HepG2 (cell line): ENCODE results near the gene YIPF4. TPM values are rescaled to one million over a fixed set of nuclear protein-coding genes. Genes with fewer than 3 reads are reported as not detected.

ENCODE experiments used
- ATAC-seq: fragments of 200-7000 bp; cut with Tn5 transposase; 3 replicates; pipeline ENCODE4 v1.9.1; 2020; ENCODE audit warnings: mild to moderate bottlenecking, moderate library complexity
- BruUV-seq: library from RNA; stranded (reverse); fragments of 400-500 nt; replicated peaks from 2 replicates; lab custom pipeline; 2021; lab: Mats Ljungman, UMichigan
- CTCF ChIA-PET: fragments of 300-600 bp; formaldehyde crosslinking; extraction: SDS; loops from one replicate; lab custom pipeline; 2021; ENCODE audit warnings: low total read pairs, inconsistent platforms, low intra/inter-chr PET ratio; lab: Yijun Ruan, JAX
- POLR2A ChIA-PET: fragments of 350-600 bp; sonication (Branson Sonifier 250); formaldehyde crosslinking; loops from one replicate; lab custom pipeline; 2020; ENCODE audit warnings: antibody characterized with exemption, inconsistent platforms; lab: Yijun Ruan, JAX
- DNase-seq: peaks from one replicate; pipeline ENCODE4 v3.0.0-alpha.2; 2015; ENCODE audit warnings: low spot score
- FAIRE-seq: peaks from 3 replicates; lab custom pipeline; 2011; peaks lifted over from hg19 to GRCh38; lab: Jason Lieb, UNC
- H2AFZ ChIP-seq: one replicate; pipeline ENCODE4 v1.6.1; 2011; ENCODE audit warnings: low read length, inconsistent platforms
- H3K27ac ChIP-seq: fragments of 300-600 bp; 3 replicates; pipeline ENCODE4 v1.8.0; 2011; ENCODE audit warnings: mixed run types, mild to moderate bottlenecking, mixed read lengths, low read length, inconsistent platforms; ENCODE audit not compliant: insufficient read depth; ENCODE audit errors: extremely low read length
- H3K27me3 ChIP-seq, 2 experiments: fragments of 200-600 bp in 1 of 2; 2 replicates in 1 of 2; 3 replicates in 1 of 2; pipeline versions ENCODE4 v1.6.0 to v1.8.0; 2011; ENCODE audit warnings: low read length in 2 of 2, mild to moderate bottlenecking in 2 of 2, moderate library complexity in 2 of 2, inconsistent platforms in 1 of 2; ENCODE audit not compliant: insufficient read depth in 2 of 2, control insufficient read depth in 1 of 2
- H3K36me3 ChIP-seq, 2 experiments: fragments of 200-600 bp in 1 of 2; replicated peaks in 1 of 2; 2 replicates in 1 of 2; 3 replicates in 1 of 2; pipeline versions ENCODE4 v1.5.1 to v1.8.0; 2011; ENCODE audit warnings: low read length in 2 of 2, inconsistent platforms in 1 of 2; ENCODE audit not compliant: insufficient read depth in 2 of 2, control insufficient read depth in 1 of 2
- H3K4me1 ChIP-seq: 2 replicates; pipeline ENCODE4 v1.5.1; 2012; ENCODE audit warnings: low read length, inconsistent platforms; ENCODE audit not compliant: insufficient read depth
- H3K4me2 ChIP-seq: 2 replicates; pipeline ENCODE4 v1.6.0; 2011; ENCODE audit warnings: low read depth, low read length, inconsistent platforms
- H3K4me3 ChIP-seq, 3 experiments: fragments of 200-600 bp in 1 of 3; sonication (generic), shearing (Covaris generic) in 1 of 3; replicated peaks in 1 of 3; 2 replicates each; pipeline ENCODE4 v1.5.1; 2011 to 2016; ENCODE audit warnings: low read length in 3 of 3, inconsistent platforms in 2 of 3, low read depth in 2 of 3, mild to moderate bottlenecking in 2 of 3, control low read depth in 1 of 3, mixed read lengths in 1 of 3; ENCODE audit not compliant: insufficient read depth in 1 of 3
- H3K79me2 ChIP-seq: one replicate; pipeline ENCODE4 v1.6.1; 2011; ENCODE audit warnings: low read length, inconsistent platforms; ENCODE audit not compliant: insufficient read depth
- H3K9ac ChIP-seq: 2 replicates; pipeline ENCODE4 v1.6.0; 2011; ENCODE audit warnings: mild to moderate bottlenecking, low read depth, low read length, inconsistent platforms; ENCODE audit not compliant: insufficient read depth
- H3K9me3 ChIP-seq: 2 replicates; pipeline ENCODE4 v1.5.1; 2012; ENCODE audit warnings: mild to moderate bottlenecking, low read length
- H4K20me1 ChIP-seq: 2 replicates; pipeline ENCODE4 v1.6.0; 2011; ENCODE audit warnings: inconsistent platforms, mild to moderate bottlenecking, low read length, moderate library complexity; ENCODE audit not compliant: insufficient read depth
- FOXK1 ChIP-seq: sonication (generic); formaldehyde crosslinking; IDR thresholded peaks from 2 replicates; pipeline ENCODE4 v1.4.0; 2020; ENCODE audit warnings: low read depth, missing genetic modification reagents, borderline replicate concordance
- MTA3 ChIP-seq: sonication (generic); formaldehyde crosslinking; IDR thresholded peaks from 2 replicates; pipeline ENCODE4 v1.4.0; 2020; ENCODE audit warnings: missing genetic modification reagents
- MXI1 ChIP-seq: IDR thresholded peaks from 3 replicates; pipeline ENCODE4 v1.6.1; 2012; ENCODE audit warnings: low read depth, low read length, inconsistent platforms, borderline replicate concordance
- POLR2AphosphoS5 ChIP-seq: IDR thresholded peaks from 2 replicates; pipeline ENCODE4 v1.6.1; 2012; ENCODE audit warnings: low read depth, low read length
- TARDBP ChIP-seq: sonication (generic); formaldehyde crosslinking; IDR thresholded peaks from 2 replicates; pipeline ENCODE4 v1.8.0; 2022; ENCODE audit warnings: mild to moderate bottlenecking, missing genetic modification reagents
- TEAD3 ChIP-seq: optimal IDR thresholded peaks from 2 replicates; pipeline ENCODE3; 2016; ENCODE audit warnings: borderline replicate concordance
- ZBTB1 ChIP-seq: sonication (generic); formaldehyde crosslinking; IDR thresholded peaks from 2 replicates; pipeline ENCODE4 v1.4.0; 2020; ENCODE audit warnings: missing genetic modification reagents, borderline replicate concordance
- ZNF484 ChIP-seq: sonication (generic); formaldehyde crosslinking; IDR thresholded peaks from 2 replicates; pipeline ENCODE4 v1.5.1; 2020; ENCODE audit warnings: mild to moderate bottlenecking, low read depth, missing genetic modification reagents, borderline replicate concordance
- ZNF768 ChIP-seq: sonication (generic); formaldehyde crosslinking; IDR thresholded peaks from 2 replicates; pipeline ENCODE4 v1.4.0; 2020; ENCODE audit warnings: missing genetic modification reagents
- ZSCAN20 ChIP-seq: sonication (generic); formaldehyde crosslinking; IDR thresholded peaks from 2 replicates; pipeline ENCODE4 v1.4.0; 2020; ENCODE audit warnings: missing genetic modification reagents, mild to moderate bottlenecking, borderline replicate concordance
- WGBS: methylation state at CpG from one replicate; pipeline ENCODE4 v1.1.6; 2017; ENCODE audit warnings: low lambda C conversion rate; 5-methylcytosine and 5-hydroxymethylcytosine counted together
- in situ Hi-C: cut with HindIII; loops from 2 replicates; pipeline ENCODE4 v1.10.0; 2017; ENCODE audit warnings: low pct_unique_long_range_greater_than_20kb; ENCODE audit not compliant: extremely low pct_ligation_motif_present
- intact Hi-C: fragments of 100-400 bp; cut with micrococcal nuclease; formaldehyde crosslinking; loops from one replicate; pipeline ENCODE4 v1.10.0; 2022; ENCODE audit not compliant: unreplicated experiment
- polyA plus RNA-seq, 8 experiments: library from polyadenylated mRNA; depleted of rRNA in 3 of 8; stranded (reverse) in 7 of 8; unstranded in 1 of 8; fragments of >200 nt; fragmentation: Illumina TruSeq in 4 of 8; extraction: Trizol in 4 of 8; gene quantifications; 2 replicates each; pipeline versions ENCODE4 v1.2.1 to v1.2.3, GENCODE V29; 2011 to 2016; ENCODE audit warnings: low read depth in 4 of 8, missing spikeins in 1 of 8, mixed read lengths in 1 of 8; ENCODE audit not compliant: insufficient read depth in 1 of 8
- total RNA-seq, 5 experiments: library from RNA; depleted of rRNA; stranded (reverse); fragments of >200 nt; fragmentation: Illumina TruSeq; extraction: Trizol; gene quantifications; 2 replicates each; pipeline ENCODE4 v1.2.3, GENCODE V29; 2016; ENCODE audit warnings: low read depth in 1 of 5
- TF ChIP-seq, protein P1 (sequence below): sonication (generic); formaldehyde crosslinking; IDR thresholded peaks from 2 replicates; pipeline ENCODE4 v1.4.0; 2020; ENCODE audit warnings: low read depth, missing genetic modification reagents

YIPF4 gene
- total and polyA plus RNA-seq, 2 of the 13 experiments (the other 11 are each of a cell fraction or from before 2014, with no cell fraction given): 19.0 to 43.9 TPM

DNA sequence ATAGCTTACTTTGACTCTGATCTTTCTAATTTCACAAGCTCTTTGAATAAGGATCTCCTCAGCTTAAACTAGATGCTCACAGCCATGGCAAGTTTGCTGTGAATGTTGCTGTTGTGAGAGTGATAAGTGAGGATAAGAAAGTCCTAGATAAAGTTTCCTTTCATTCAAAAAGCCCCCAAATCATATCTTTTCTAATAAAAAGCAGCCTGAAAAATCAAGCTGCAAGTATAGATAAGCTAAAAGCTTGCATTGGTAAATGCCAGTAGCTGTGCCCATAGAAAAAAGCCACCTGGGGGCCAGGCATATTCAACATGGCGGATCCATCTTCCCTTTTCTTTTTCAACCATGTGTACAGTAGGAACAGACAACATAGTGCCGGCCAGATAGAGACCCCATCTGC is 17.3 kb upstream of the YIPF4 start:
- no peak for TF ChIP-seq ZNF484 (CRISPR knock-in tag)
- TF ChIP-seq POLR2AphosphoS5: no peak
- H3K27ac ChIP-seq: no peak overlapping the region
- ATAC-seq (no peak), FAIRE-seq (no peak), DNase-seq (no peak)
- no peak overlapping the region for H2AFZ ChIP-seq
- no peaks in the 10 kb centered on the region for H3K9me3 ChIP-seq
- H3K4me1 ChIP-seq: peaks cover 29% of the 10 kb centered on the region
- ChIA-PET CTCF (no interaction called here), POLR2A (no interaction called here)
- peaks cover 0 to 1% of the 10 kb centered on the region in 2 experiments; a peak in 2 of 5 replicates for H3K27me3 ChIP-seq
- no TSS peak for BruUV-seq
- intact Hi-C loops: no loop called here
- H3K79me2 ChIP-seq: no peaks in the 10 kb centered on the region
- whole genome bisulfite sequencing: 70% methylated on average over 2 of the region's 2 CpGs
- H3K9ac ChIP-seq: no peak overlapping the region
- in situ Hi-C loops: no loop called here
- H3K4me3 ChIP-seq: no peak overlapping the region
- H3K36me3 ChIP-seq: no peaks in the 10 kb centered on the region
- H4K20me1 ChIP-seq: no peaks in the 10 kb centered on the region
- no peak overlapping the region for H3K4me2 ChIP-seq

DNA sequence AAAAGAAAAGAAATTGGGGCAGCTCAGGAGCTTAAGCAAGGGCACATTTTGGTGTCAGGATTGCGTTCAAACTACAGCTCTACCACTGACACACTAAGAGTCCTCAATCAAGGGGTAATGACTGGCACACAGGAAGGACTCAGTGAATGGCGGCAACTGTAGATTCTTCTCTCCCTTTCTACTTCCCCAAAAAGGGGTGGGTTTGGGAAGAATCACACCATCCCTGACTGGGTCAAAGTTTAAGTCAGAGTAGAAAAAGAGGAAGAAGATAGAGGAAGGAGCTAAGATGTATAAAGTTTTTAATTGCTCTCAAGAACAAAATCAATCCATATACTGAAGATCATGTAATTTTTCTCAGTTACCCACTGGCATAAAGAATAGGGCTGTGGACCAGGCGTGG is 15.6 kb upstream of the YIPF4 start:
- ChIA-PET CTCF (no interaction called here), POLR2A (no interaction called here)
- peaks cover 35% of the 10 kb centered on the region for H3K4me1 ChIP-seq
- no peaks in the 10 kb centered on the region for H3K79me2 ChIP-seq
- H3K27me3 ChIP-seq: peaks cover 0 to 1% of the 10 kb centered on the region in 2 experiments; a peak in 2 of 5 replicates
- TF ChIP-seq MXI1 (no peak), TARDBP (CRISPR knock-in tag) (no peak), MTA3 (no peak), TEAD3 (CRISPR knock-in tag) (no peak), ZBTB1 (no peak), ZNF768 (CRISPR knock-in tag) (no peak), FOXK1 (CRISPR knock-in tag) (no peak), ZSCAN20 (CRISPR knock-in tag) (no peak)
- TF ChIP-seq, protein P1, sequence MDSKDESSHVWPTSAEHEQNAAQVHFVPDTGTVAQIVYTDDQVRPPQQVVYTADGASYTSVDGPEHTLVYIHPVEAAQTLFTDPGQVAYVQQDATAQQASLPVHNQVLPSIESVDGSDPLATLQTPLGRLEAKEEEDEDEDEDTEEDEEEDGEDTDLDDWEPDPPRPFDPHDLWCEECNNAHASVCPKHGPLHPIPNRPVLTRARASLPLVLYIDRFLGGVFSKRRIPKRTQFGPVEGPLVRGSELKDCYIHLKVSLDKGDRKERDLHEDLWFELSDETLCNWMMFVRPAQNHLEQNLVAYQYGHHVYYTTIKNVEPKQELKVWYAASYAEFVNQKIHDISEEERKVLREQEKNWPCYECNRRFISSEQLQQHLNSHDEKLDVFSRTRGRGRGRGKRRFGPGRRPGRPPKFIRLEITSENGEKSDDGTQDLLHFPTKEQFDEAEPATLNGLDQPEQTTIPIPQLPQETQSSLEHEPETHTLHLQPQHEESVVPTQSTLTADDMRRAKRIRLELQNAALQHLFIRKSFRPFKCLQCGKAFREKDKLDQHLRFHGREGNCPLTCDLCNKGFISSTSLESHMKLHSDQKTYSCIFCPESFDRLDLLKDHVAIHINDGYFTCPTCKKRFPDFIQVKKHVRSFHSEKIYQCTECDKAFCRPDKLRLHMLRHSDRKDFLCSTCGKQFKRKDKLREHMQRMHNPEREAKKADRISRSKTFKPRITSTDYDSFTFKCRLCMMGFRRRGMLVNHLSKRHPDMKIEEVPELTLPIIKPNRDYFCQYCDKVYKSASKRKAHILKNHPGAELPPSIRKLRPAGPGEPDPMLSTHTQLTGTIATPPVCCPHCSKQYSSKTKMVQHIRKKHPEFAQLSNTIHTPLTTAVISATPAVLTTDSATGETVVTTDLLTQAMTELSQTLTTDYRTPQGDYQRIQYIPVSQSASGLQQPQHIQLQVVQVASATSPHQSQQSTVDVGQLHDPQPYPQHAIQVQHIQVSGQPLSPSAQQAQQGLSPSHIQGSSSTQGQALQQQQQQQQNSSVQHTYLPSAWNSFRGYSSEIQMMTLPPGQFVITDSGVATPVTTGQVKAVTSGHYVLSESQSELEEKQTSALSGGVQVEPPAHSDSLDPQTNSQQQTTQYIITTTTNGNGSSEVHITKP (CRISPR knock-in tag): no peak
- H3K4me3 ChIP-seq: no peak overlapping the region
- no peak overlapping the region for H2AFZ ChIP-seq
- H3K4me2 ChIP-seq: no peak overlapping the region
- in situ Hi-C loops: no loop called here
- intact Hi-C loops: no loop called here
- H3K9ac ChIP-seq: no peak overlapping the region
- H3K36me3 ChIP-seq: no peaks in the 10 kb centered on the region
- H4K20me1 ChIP-seq: no peaks in the 10 kb centered on the region
- BruUV-seq: no TSS peak
- no peak for DNase-seq
- no peaks in the 10 kb centered on the region for H3K9me3 ChIP-seq
- no peak for ATAC-seq
- FAIRE-seq: no peak
- 53% methylated on average over 3 of the region's 3 CpGs for WGBS
- no peak overlapping the region for H3K27ac ChIP-seq
